HepG2 (cell line): ENCODE measurements around the gene ADAMTS16.

ENCODE experiments used
- ARNT ChIP-seq: fragments of 450-650 bp; IDR thresholded peaks from 2 replicates; pipeline ENCODE4 v1.6.1; 2017
- CEBPB ChIP-seq: IDR thresholded peaks from 2 replicates; pipeline ENCODE4 v1.6.1; 2011; ENCODE audit warnings: low read depth, low read length, improper control_type of control experiment, borderline replicate concordance
- CHD2 ChIP-seq: IDR thresholded peaks from 2 replicates; pipeline ENCODE4 v1.6.1; 2011; ENCODE audit warnings: low read depth, low read length, improper control_type of control experiment
- NFE2L1 ChIP-seq: sonication (generic); formaldehyde crosslinking; IDR thresholded peaks from 2 replicates; pipeline ENCODE4 v1.4.0; 2020; ENCODE audit warnings: missing genetic modification reagents, mild to moderate bottlenecking, borderline replicate concordance
- POLR2A ChIP-seq, 2 experiments: IDR thresholded peaks; 2 replicates each; pipeline ENCODE4 v1.6.1; 2011; ENCODE audit warnings: low read depth in 2 of 2, low read length in 2 of 2, mild to moderate bottlenecking in 1 of 2, moderate library complexity in 1 of 2; ENCODE audit not compliant: insufficient read depth in 1 of 2
- POLR2AphosphoS2 ChIP-seq: IDR thresholded peaks from 2 replicates; pipeline ENCODE4 v1.6.1; 2011; ENCODE audit warnings: low read depth, low read length, improper control_type of control experiment
- RELA ChIP-seq: sonication (generic); formaldehyde crosslinking; IDR thresholded peaks from 2 replicates; pipeline ENCODE4 v1.4.0; 2020; ENCODE audit warnings: missing genetic modification reagents
- SKIL ChIP-seq: sonication (generic); formaldehyde crosslinking; IDR thresholded peaks from 2 replicates; pipeline ENCODE4 v1.8.0; 2022; ENCODE audit warnings: missing genetic modification reagents, mild to moderate bottlenecking, moderate library complexity, borderline replicate concordance
- SMYD3 ChIP-seq: sonication (generic); formaldehyde crosslinking; IDR thresholded peaks from 2 replicates; pipeline ENCODE4 v1.8.1; 2023; ENCODE audit warnings: mild to moderate bottlenecking, missing genetic modification reagents
- ZNF143 ChIP-seq: sonication (generic); formaldehyde crosslinking; IDR thresholded peaks from 2 replicates; pipeline ENCODE4 v1.4.0; 2020; ENCODE audit warnings: missing genetic modification reagents
- ZNF343 ChIP-seq: sonication (generic); formaldehyde crosslinking; IDR thresholded peaks from 2 replicates; pipeline ENCODE4 v1.4.0; 2020; ENCODE audit warnings: mild to moderate bottlenecking, missing genetic modification reagents
- ZNF770 ChIP-seq: sonication (generic); formaldehyde crosslinking; IDR thresholded peaks from 2 replicates; pipeline ENCODE4 v1.5.0; 2020; ENCODE audit warnings: mild to moderate bottlenecking, missing genetic modification reagents
- TF ChIP-seq, protein P1 (sequence below): sonication (generic); formaldehyde crosslinking; IDR thresholded peaks from 2 replicates; pipeline ENCODE4 v1.5.1; 2020; ENCODE audit warnings: mild to moderate bottlenecking, missing genetic modification reagents, borderline replicate concordance

DNA sequence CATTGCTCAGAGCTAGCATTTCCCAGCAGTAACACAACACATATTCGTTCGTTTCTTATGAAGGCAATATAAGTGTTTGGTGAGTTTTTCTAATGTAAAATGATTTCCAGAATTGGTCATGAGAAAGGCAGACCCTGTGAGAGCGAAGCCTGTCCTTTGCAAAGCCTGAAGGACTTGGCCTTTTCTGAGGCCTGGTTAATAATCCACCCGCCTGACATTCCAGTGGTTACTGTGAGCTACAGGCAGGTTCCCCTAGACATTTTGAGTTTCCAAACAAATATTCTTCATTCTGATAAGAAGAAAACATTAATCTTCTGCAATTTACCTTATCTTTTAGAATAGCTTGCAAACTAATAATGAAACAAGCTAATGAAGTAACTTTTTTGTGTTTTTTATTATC, 38.0 kb downstream of the ADAMTS16 start:
- TF ChIP-seq RELA (no peak), NFE2L1 (CRISPR knock-in tag) (no peak), ZNF770 (no peak), CEBPB (no peak), CHD2 (no peak), ZNF143 (CRISPR knock-in tag) (no peak), SMYD3 (CRISPR knock-in tag) (no peak), ZNF343 (no peak), POLR2AphosphoS2 (no peak), ARNT (no peak), SKIL (CRISPR knock-in tag) (no peak), POLR2A (IDR thresholded peaks at IDR 0.05; ENCODE audit: insufficient read depth in 1 of 2, low read depth in 2 of 2, low read length in 2 of 2) (no peak)
- TF ChIP-seq, protein P1, sequence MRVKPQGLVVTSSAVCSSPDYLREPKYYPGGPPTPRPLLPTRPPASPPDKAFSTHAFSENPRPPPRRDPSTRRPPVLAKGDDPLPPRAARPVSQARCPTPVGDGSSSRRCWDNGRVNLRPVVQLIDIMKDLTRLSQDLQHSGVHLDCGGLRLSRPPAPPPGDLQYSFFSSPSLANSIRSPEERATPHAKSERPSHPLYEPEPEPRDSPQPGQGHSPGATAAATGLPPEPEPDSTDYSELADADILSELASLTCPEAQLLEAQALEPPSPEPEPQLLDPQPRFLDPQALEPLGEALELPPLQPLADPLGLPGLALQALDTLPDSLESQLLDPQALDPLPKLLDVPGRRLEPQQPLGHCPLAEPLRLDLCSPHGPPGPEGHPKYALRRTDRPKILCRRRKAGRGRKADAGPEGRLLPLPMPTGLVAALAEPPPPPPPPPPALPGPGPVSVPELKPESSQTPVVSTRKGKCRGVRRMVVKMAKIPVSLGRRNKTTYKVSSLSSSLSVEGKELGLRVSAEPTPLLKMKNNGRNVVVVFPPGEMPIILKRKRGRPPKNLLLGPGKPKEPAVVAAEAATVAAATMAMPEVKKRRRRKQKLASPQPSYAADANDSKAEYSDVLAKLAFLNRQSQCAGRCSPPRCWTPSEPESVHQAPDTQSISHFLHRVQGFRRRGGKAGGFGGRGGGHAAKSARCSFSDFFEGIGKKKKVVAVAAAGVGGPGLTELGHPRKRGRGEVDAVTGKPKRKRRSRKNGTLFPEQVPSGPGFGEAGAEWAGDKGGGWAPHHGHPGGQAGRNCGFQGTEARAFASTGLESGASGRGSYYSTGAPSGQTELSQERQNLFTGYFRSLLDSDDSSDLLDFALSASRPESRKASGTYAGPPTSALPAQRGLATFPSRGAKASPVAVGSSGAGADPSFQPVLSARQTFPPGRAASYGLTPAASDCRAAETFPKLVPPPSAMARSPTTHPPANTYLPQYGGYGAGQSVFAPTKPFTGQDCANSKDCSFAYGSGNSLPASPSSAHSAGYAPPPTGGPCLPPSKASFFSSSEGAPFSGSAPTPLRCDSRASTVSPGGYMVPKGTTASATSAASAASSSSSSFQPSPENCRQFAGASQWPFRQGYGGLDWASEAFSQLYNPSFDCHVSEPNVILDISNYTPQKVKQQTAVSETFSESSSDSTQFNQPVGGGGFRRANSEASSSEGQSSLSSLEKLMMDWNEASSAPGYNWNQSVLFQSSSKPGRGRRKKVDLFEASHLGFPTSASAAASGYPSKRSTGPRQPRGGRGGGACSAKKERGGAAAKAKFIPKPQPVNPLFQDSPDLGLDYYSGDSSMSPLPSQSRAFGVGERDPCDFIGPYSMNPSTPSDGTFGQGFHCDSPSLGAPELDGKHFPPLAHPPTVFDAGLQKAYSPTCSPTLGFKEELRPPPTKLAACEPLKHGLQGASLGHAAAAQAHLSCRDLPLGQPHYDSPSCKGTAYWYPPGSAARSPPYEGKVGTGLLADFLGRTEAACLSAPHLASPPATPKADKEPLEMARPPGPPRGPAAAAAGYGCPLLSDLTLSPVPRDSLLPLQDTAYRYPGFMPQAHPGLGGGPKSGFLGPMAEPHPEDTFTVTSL, result no peak
